ENCODE measurements around the gene PNMA1. TPM values are rescaled to one million over a fixed set of nuclear protein-coding genes. Genes with fewer than 3 reads are reported as not detected.

The PNMA1 gene
- total and polyA plus RNA-seq, 9 of the 15 experiments (the other 6 are each of a cell fraction or from before 2014, with no cell fraction given): 1.7 to 26.4 (median 8.7) TPM

DNA sequence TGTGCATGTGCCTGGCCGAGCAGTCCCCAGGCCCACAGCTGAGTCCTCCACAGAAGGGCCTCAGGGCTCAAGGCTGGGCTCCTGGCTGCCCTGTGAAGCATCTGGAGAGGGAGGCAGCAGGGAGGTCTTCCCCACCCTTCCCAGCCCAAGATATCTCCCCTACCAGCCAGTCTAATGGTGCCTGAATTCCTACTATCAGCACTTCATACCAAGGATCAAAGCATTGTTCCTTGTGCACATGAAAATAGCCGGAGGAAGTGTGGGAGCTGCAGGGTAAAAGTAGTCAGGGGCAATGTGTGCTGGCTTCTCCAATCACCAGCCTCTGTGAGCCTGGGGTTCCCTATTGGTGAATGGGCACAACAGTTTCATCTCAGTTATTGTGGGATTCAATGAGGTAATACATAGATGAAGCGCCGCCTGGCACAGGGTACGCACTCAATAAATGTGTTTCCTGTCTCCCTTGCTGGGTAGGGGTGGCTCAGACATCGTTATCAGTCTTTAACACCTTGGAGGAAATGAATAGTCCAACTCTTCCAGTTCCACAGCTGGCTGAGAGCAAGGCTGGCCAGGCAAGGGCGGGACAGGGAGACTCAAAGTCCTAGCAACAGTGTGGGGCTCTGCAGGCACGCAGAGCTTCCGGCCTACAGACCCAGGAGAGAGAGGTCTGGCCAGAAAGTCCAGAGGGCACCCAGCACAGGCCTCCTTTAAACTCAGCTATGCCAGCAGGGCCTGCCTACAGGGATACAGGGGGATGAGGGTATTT, 39.1 kb upstream of the PNMA1 start (continued):
- TF ChIP-seq, protein P1, sequence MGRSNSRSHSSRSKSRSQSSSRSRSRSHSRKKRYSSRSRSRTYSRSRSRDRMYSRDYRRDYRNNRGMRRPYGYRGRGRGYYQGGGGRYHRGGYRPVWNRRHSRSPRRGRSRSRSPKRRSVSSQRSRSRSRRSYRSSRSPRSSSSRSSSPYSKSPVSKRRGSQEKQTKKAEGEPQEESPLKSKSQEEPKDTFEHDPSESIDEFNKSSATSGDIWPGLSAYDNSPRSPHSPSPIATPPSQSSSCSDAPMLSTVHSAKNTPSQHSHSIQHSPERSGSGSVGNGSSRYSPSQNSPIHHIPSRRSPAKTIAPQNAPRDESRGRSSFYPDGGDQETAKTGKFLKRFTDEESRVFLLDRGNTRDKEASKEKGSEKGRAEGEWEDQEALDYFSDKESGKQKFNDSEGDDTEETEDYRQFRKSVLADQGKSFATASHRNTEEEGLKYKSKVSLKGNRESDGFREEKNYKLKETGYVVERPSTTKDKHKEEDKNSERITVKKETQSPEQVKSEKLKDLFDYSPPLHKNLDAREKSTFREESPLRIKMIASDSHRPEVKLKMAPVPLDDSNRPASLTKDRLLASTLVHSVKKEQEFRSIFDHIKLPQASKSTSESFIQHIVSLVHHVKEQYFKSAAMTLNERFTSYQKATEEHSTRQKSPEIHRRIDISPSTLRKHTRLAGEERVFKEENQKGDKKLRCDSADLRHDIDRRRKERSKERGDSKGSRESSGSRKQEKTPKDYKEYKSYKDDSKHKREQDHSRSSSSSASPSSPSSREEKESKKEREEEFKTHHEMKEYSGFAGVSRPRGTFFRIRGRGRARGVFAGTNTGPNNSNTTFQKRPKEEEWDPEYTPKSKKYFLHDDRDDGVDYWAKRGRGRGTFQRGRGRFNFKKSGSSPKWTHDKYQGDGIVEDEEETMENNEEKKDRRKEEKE (IDR thresholded peaks at IDR 0.05; ENCODE audit: borderline replicate concordance in 1 of 2, control insufficient read depth in 1 of 2, low read depth in 2 of 2, low read length in 1 of 2): no peak
- TF ChIP-seq RBM17 (IDR thresholded peaks at IDR 0.05; ENCODE audit: borderline replicate concordance, low read depth, low read length): no peak
- TF ChIP-seq ZKSCAN8 (CRISPR knock-in tag; IDR thresholded peaks at IDR 0.05): peak; percentile 37; the same call in 1 of the 2 replicates
- TF ChIP-seq, protein P2, sequence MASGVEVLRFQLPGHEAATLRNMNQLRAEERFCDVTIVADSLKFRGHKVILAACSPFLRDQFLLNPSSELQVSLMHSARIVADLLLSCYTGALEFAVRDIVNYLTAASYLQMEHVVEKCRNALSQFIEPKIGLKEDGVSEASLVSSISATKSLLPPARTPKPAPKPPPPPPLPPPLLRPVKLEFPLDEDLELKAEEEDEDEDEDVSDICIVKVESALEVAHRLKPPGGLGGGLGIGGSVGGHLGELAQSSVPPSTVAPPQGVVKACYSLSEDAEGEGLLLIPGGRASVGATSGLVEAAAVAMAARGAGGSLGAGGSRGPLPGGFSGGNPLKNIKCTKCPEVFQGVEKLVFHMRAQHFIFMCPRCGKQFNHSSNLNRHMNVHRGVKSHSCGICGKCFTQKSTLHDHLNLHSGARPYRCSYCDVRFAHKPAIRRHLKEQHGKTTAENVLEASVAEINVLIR (CRISPR knock-in tag; IDR thresholded peaks at IDR 0.05): no peak
- TF ChIP-seq PHF20 (IDR thresholded peaks at IDR 0.05; ENCODE audit: partially characterized antibody): no peak
- TF ChIP-seq HDAC3 (IDR thresholded peaks at IDR 0.05; ENCODE audit: borderline replicate concordance, partially characterized antibody): peak; percentile 51
- no peak for TF ChIP-seq CBX1 (IDR thresholded peaks at IDR 0.05; ENCODE audit: low read depth)
- TF ChIP-seq KLF16 (IDR thresholded peaks at IDR 0.05): peak; percentile 64; the same call in 1 of the 2 replicates
- TF ChIP-seq ZSCAN32 (CRISPR knock-in tag; IDR thresholded peaks at IDR 0.05): no peak
- TF ChIP-seq EZH2 (IDR thresholded peaks at IDR 0.05; ENCODE audit: borderline replicate concordance, low read depth, low read length): no peak
- TF ChIP-seq NFYB (IDR thresholded peaks at IDR 0.05; ENCODE audit: extremely low read depth, insufficient read length): no peak
- TF ChIP-seq XRCC3 (IDR thresholded peaks at IDR 0.05): no peak
- no peak for TF ChIP-seq MEF2D (tag; conservative IDR thresholded peaks at IDR 0.05; ENCODE audit: low read depth)
- TF ChIP-seq NCOA6 (IDR thresholded peaks at IDR 0.05): no peak
- TF ChIP-seq POLR2AphosphoS2 (IDR thresholded peaks at IDR 0.05; ENCODE audit: low read length): no peak
- TF ChIP-seq DACH1 (IDR thresholded peaks at IDR 0.05; ENCODE audit: partially characterized antibody): peak; percentile 39
- TF ChIP-seq ZNF174 (CRISPR knock-in tag; IDR thresholded peaks at IDR 0.05): no peak
- TF ChIP-seq, protein P3, sequence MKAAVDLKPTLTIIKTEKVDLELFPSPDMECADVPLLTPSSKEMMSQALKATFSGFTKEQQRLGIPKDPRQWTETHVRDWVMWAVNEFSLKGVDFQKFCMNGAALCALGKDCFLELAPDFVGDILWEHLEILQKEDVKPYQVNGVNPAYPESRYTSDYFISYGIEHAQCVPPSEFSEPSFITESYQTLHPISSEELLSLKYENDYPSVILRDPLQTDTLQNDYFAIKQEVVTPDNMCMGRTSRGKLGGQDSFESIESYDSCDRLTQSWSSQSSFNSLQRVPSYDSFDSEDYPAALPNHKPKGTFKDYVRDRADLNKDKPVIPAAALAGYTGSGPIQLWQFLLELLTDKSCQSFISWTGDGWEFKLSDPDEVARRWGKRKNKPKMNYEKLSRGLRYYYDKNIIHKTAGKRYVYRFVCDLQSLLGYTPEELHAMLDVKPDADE (conservative IDR thresholded peaks at IDR 0.05; ENCODE audit: control insufficient read depth, low read depth, low read length): no peak; the same call in 1 of the 2 replicates
- TF ChIP-seq, protein P4, sequence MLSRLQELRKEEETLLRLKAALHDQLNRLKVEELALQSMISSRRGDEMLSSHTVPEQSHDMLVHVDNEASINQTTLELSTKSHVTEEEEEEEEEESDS (CRISPR knock-in tag; IDR thresholded peaks at IDR 0.05): no peak
- TF ChIP-seq JUND (IDR thresholded peaks at IDR 0.05; ENCODE audit: borderline replicate concordance, low read depth, low read length): peak; percentile 39; the same call in 1 of the 2 replicates
- TF ChIP-seq JUND (tag; IDR thresholded peaks at IDR 0.05; ENCODE audit: borderline replicate concordance, low read depth, low read length): peak; percentile 43; the same call in 1 of the 3 replicates
- no peak for TF ChIP-seq RBBP5 (IDR thresholded peaks at IDR 0.05; ENCODE audit: borderline replicate concordance, insufficient read depth, low read length, poor library complexity, severe bottlenecking)
- TF ChIP-seq BRF1 (IDR thresholded peaks at IDR 0.05; ENCODE audit: borderline replicate concordance, extremely low read depth, insufficient read length): no peak
